Chondrocyte (in vitro differentiated cells): ENCODE results near the gene SLC10A1. TPM values are rescaled to one million over a fixed set of nuclear protein-coding genes. Genes with fewer than 3 reads are reported as not detected.

Source experiments
- DNase-seq: peaks from one replicate; pipeline ENCODE4 v3.0.0; 2021; ENCODE audit warnings: mixed read lengths, low spot score
- H3K27ac Mint-ChIP-seq: one replicate; pipeline ENCODE4 v1.8.0; 2021; ENCODE audit warnings: mild to moderate bottlenecking, moderate library complexity, mixed read lengths; ENCODE audit not compliant: unreplicated experiment
- H3K27me3 Mint-ChIP-seq: 2 replicates; pipeline ENCODE4 v1.8.0; 2021; ENCODE audit warnings: low read depth, mixed read lengths
- H3K36me3 Mint-ChIP-seq: 2 replicates; pipeline ENCODE4 v1.8.0; 2021; ENCODE audit warnings: low read depth, mixed read lengths
- H3K4me1 Mint-ChIP-seq: 2 replicates; pipeline ENCODE4 v1.8.0; 2021; ENCODE audit warnings: low read depth, mild to moderate bottlenecking, mixed read lengths
- H3K4me3 Mint-ChIP-seq: one replicate; pipeline ENCODE4 v1.8.0; 2021; ENCODE audit warnings: mild to moderate bottlenecking, moderate library complexity, mixed read lengths; ENCODE audit not compliant: unreplicated experiment
- H3K9me3 Mint-ChIP-seq: 2 replicates; pipeline ENCODE4 v1.8.0; 2021; ENCODE audit warnings: low read depth, mixed read lengths
- total RNA-seq: library from RNA; stranded (reverse); gene quantifications from 3 replicates; pipeline ENCODE4 v1.2.1, GENCODE V29; 2021
- TF ChIP-seq, protein P1 (sequence below): fragments of 200-600 bp; sonication (generic); IDR thresholded peaks from 2 replicates; pipeline ENCODE4 v1.5.0; 2021; ENCODE audit warnings: antibody characterized with exemption, mild to moderate bottlenecking, moderate library complexity

The SLC10A1 gene
- total RNA-seq, 1 donor from 2014 or later = not detected

DNA sequence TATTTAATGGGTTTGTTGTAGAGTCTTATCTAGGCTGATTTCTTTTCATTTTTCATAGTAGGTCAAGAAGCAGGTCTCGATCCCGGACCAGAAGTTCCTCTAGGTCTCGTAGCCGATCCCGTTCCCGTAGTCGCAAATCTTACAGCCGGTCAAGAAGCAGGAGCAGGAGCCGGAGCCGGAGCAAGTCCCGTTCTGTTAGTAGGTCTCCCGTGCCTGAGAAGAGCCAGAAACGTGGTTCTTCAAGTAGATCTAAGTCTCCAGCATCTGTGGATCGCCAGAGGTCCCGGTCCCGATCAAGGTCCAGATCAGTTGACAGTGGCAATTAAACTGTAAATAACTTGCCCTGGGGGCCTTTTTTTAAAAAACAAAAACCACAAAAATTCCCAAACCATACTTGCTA lies 25.9 kb downstream of the SLC10A1 start:
- DNase-seq = no peak
- Mint-ChIP-seq H3K36me3 (peaks cover 61% of the 10 kb centered on the region), H3K27me3 (no peaks in the 10 kb centered on the region), H3K4me1 (peaks cover 42% of the 10 kb centered on the region), H3K4me3 (no peak overlapping the region), H3K27ac (no peak overlapping the region), H3K9me3 (no peaks in the 10 kb centered on the region)
- TF ChIP-seq, protein P1, sequence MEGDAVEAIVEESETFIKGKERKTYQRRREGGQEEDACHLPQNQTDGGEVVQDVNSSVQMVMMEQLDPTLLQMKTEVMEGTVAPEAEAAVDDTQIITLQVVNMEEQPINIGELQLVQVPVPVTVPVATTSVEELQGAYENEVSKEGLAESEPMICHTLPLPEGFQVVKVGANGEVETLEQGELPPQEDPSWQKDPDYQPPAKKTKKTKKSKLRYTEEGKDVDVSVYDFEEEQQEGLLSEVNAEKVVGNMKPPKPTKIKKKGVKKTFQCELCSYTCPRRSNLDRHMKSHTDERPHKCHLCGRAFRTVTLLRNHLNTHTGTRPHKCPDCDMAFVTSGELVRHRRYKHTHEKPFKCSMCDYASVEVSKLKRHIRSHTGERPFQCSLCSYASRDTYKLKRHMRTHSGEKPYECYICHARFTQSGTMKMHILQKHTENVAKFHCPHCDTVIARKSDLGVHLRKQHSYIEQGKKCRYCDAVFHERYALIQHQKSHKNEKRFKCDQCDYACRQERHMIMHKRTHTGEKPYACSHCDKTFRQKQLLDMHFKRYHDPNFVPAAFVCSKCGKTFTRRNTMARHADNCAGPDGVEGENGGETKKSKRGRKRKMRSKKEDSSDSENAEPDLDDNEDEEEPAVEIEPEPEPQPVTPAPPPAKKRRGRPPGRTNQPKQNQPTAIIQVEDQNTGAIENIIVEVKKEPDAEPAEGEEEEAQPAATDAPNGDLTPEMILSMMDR = no peak

DNA sequence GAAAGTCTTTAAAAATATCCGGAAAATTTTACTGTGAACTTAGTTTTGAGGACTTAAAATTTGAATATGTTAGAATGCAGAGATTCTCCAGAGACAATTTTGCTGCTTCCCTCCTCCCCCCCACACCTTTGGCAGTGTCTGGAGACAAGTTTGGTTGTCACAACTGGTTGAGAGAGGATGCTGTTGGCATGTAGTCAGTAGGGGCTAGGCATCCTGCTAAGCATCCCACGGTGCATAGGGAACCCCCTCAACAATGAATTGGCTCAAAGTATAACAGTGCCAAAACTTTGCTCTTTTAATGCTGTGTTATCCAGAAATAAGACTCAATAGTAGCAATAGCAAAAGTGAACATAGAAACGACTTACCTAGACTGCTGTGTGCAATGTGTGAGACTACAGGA lies 26.5 kb downstream of the SLC10A1 start:
- peaks cover 58% of the 10 kb centered on the region for H3K36me3 Mint-ChIP-seq
- no peak overlapping the region for H3K4me3 Mint-ChIP-seq
- no peaks in the 10 kb centered on the region for H3K9me3 Mint-ChIP-seq
- TF ChIP-seq, protein P1 = no peak
- peaks cover 46% of the 10 kb centered on the region for H3K4me1 Mint-ChIP-seq
- no peak for DNase-seq
- no peaks in the 10 kb centered on the region for H3K27me3 Mint-ChIP-seq
- no peak overlapping the region for H3K27ac Mint-ChIP-seq

DNA sequence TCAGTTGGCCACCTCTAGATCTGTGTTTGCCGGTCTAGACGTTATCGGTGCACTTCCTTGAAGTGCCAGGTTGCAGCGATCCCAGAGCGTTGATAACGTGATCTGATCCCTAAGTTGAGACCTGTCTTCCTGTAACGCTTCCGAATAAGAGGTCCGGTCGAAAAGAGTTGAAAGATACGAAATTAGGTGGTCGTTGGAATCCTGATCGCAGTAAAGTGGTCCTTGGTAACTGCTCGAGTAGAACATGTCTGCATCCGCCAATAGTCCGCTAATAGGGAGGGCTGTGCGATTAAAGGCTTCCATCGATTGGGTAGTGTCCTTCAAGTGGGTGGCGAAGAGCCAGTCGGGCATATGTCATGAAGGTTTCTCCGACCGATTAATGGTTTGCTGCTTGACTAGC lies 27.4 kb downstream of the SLC10A1 start:
- H3K4me3 Mint-ChIP-seq = peak overlapping the region; percentile 12
- H3K27ac Mint-ChIP-seq = peak overlapping the region; percentile 17
- no peak for DNase-seq
- peaks cover 54% of the 10 kb centered on the region for H3K36me3 Mint-ChIP-seq
- peaks cover 46% of the 10 kb centered on the region for H3K4me1 Mint-ChIP-seq
- no peaks in the 10 kb centered on the region for H3K9me3 Mint-ChIP-seq
- TF ChIP-seq, protein P1 = no peak
- no peaks in the 10 kb centered on the region for H3K27me3 Mint-ChIP-seq

DNA sequence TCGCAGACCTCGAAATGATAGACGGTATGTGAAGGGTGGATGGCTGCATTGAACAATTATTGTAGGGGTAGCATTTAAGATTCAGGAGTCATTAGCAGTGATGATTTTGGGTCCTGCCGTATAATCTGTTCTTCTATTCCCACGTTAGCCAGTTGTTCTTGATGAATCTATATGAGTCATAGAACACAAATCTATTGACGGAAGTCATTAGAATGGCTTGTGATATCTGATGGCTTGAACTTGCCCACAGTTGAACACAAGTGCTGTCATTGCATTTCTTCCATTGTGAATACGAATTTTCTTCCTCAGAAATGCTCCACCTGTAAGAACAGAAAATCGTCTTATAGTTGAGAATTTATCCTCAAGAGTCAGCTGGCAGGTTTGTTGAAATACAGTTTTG lies 28.2 kb downstream of the SLC10A1 start:
- H3K27me3 Mint-ChIP-seq = no peaks in the 10 kb centered on the region
- no peak for DNase-seq
- H3K4me3 Mint-ChIP-seq = peak overlapping the region; percentile 97
- H3K4me1 Mint-ChIP-seq = peaks cover 46% of the 10 kb centered on the region
- H3K27ac Mint-ChIP-seq = peak overlapping the region; percentile 100
- peaks cover 51% of the 10 kb centered on the region for H3K36me3 Mint-ChIP-seq
- H3K9me3 Mint-ChIP-seq = no peaks in the 10 kb centered on the region
- TF ChIP-seq, protein P1 = no peak

DNA sequence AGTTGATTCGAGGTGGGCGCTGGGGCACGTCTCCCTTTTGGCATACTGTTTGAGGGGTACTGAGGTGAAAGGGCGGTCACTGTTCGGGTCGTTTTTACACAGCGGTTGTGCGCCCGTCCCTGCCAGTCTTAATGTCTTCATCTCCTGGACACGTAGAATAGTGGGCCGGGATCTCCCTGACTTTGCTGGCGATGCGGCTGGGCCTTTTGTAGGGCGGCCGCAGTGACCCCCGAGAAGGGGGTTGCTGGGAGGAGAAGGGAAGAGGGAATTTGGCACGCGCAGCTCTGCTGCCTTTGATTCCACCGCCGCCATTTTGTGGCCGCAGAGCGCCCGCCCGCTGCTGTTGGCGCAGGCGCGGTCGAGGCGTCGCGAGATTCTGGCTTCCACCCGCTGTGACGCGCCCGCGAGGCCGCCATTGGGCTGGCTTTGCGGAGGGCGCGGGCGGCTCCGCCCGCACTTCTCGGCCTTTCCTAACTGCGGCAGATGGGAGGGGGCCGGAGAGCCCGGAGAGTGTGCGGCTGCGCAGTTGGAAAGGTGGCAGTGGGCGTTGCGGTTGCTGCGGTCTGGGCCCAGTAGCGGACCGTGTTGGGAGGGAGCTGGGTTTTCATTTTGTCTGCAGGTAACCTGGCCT lies 29.6 kb downstream of the SLC10A1 start:
- no peaks in the 10 kb centered on the region for H3K9me3 Mint-ChIP-seq
- no peaks in the 10 kb centered on the region for H3K27me3 Mint-ChIP-seq
- DNase-seq = peak; percentile 97
- H3K27ac Mint-ChIP-seq = peak overlapping the region; percentile 100
- H3K36me3 Mint-ChIP-seq = peaks cover 41% of the 10 kb centered on the region
- H3K4me3 Mint-ChIP-seq = peak overlapping the region; percentile 97
- peaks cover 46% of the 10 kb centered on the region for H3K4me1 Mint-ChIP-seq
- TF ChIP-seq, protein P1 = no peak
